Liver (tissue), 3 donors: ENCODE data around the gene NCLN.

Experiments
- HNF4G ChIP-seq: IDR thresholded peaks from 2 replicates; pipeline ENCODE4 v1.6.1; 2016; ENCODE audit warnings: antibody characterized with exemption
- RAD21 ChIP-seq, 2 donors: IDR thresholded peaks; 2 replicates each; pipeline ENCODE4 v1.6.1; 2016; ENCODE audit warnings: antibody characterized with exemption in 2 of 2, mild to moderate bottlenecking in 2 of 2
- TAF1 ChIP-seq: conservative IDR thresholded peaks from 2 replicates; pipeline ENCODE4 v1.6.1; 2016; ENCODE audit warnings: antibody characterized with exemption, mild to moderate bottlenecking
- TF ChIP-seq, protein P1 (sequence below): fragments of 150-350 bp; IDR thresholded peaks from 2 replicates; pipeline ENCODE4 v1.5.1; 2017; ENCODE audit warnings: improper control_type of control experiment, low read depth, low read length; ENCODE audit not compliant: missing input control
- TF ChIP-seq, protein P2 (sequence below): IDR thresholded peaks from 2 replicates; pipeline ENCODE4 v1.6.1; 2016; ENCODE audit warnings: antibody characterized with exemption
- TF ChIP-seq, protein P3 (sequence below): IDR thresholded peaks from 2 replicates; pipeline ENCODE4 v1.6.1; 2016; ENCODE audit warnings: antibody characterized with exemption
- TF ChIP-seq, protein P4 (sequence below): IDR thresholded peaks from 2 replicates; pipeline ENCODE4 v1.6.1; 2016; ENCODE audit warnings: antibody characterized with exemption
- TF ChIP-seq, protein P5 (sequence below): IDR thresholded peaks from 2 replicates; pipeline ENCODE4 v1.6.1; 2016; ENCODE audit warnings: antibody characterized with exemption, mild to moderate bottlenecking
- donor health status: healthy.
- donor health status: healthy.

DNA sequence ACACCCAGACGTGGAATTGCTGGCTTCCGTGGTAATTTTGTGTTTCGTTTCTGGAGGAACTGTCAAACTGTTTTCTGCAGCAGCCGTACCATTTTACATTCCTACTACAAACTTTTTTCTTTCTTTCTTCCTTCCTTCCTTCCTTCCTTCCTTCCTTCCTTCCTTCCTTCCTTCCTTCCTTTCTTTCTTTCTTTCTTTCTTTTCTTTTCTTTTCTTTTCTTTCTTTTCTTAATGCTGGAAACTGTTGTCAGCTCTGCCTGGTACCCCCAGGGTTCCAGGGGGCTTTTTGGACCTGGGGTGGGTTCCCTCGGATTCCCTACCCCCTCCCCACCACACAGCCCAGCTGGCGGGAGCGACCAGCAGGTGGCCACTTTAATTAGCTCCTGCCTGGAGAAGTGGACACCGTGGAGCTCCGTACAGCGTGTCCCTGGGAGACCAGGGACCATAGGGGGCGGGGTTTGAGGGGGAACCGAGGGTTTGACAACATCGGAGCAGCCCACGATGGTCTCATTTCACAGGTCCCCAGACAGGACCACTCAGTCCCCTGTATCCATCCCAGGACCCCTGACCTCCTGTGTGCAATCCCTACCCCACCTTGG is 63.1 kb downstream of the NCLN start:
- TF ChIP-seq HNF4G, result no peak
- TF ChIP-seq, protein P1, sequence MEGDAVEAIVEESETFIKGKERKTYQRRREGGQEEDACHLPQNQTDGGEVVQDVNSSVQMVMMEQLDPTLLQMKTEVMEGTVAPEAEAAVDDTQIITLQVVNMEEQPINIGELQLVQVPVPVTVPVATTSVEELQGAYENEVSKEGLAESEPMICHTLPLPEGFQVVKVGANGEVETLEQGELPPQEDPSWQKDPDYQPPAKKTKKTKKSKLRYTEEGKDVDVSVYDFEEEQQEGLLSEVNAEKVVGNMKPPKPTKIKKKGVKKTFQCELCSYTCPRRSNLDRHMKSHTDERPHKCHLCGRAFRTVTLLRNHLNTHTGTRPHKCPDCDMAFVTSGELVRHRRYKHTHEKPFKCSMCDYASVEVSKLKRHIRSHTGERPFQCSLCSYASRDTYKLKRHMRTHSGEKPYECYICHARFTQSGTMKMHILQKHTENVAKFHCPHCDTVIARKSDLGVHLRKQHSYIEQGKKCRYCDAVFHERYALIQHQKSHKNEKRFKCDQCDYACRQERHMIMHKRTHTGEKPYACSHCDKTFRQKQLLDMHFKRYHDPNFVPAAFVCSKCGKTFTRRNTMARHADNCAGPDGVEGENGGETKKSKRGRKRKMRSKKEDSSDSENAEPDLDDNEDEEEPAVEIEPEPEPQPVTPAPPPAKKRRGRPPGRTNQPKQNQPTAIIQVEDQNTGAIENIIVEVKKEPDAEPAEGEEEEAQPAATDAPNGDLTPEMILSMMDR, result no peak
- TF ChIP-seq, protein P2, sequence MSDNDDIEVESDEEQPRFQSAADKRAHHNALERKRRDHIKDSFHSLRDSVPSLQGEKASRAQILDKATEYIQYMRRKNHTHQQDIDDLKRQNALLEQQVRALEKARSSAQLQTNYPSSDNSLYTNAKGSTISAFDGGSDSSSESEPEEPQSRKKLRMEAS, result no peak
- TF ChIP-seq, protein P3, sequence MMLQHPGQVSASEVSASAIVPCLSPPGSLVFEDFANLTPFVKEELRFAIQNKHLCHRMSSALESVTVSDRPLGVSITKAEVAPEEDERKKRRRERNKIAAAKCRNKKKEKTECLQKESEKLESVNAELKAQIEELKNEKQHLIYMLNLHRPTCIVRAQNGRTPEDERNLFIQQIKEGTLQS, result no peak
- TF ChIP-seq, protein P4, sequence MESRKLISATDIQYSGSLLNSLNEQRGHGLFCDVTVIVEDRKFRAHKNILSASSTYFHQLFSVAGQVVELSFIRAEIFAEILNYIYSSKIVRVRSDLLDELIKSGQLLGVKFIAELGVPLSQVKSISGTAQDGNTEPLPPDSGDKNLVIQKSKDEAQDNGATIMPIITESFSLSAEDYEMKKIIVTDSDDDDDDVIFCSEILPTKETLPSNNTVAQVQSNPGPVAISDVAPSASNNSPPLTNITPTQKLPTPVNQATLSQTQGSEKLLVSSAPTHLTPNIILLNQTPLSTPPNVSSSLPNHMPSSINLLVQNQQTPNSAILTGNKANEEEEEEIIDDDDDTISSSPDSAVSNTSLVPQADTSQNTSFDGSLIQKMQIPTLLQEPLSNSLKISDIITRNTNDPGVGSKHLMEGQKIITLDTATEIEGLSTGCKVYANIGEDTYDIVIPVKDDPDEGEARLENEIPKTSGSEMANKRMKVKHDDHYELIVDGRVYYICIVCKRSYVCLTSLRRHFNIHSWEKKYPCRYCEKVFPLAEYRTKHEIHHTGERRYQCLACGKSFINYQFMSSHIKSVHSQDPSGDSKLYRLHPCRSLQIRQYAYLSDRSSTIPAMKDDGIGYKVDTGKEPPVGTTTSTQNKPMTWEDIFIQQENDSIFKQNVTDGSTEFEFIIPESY, result no peak
- TF ChIP-seq RAD21 (IDR thresholded peaks at IDR 0.05), result no peak
- TF ChIP-seq, protein P5, sequence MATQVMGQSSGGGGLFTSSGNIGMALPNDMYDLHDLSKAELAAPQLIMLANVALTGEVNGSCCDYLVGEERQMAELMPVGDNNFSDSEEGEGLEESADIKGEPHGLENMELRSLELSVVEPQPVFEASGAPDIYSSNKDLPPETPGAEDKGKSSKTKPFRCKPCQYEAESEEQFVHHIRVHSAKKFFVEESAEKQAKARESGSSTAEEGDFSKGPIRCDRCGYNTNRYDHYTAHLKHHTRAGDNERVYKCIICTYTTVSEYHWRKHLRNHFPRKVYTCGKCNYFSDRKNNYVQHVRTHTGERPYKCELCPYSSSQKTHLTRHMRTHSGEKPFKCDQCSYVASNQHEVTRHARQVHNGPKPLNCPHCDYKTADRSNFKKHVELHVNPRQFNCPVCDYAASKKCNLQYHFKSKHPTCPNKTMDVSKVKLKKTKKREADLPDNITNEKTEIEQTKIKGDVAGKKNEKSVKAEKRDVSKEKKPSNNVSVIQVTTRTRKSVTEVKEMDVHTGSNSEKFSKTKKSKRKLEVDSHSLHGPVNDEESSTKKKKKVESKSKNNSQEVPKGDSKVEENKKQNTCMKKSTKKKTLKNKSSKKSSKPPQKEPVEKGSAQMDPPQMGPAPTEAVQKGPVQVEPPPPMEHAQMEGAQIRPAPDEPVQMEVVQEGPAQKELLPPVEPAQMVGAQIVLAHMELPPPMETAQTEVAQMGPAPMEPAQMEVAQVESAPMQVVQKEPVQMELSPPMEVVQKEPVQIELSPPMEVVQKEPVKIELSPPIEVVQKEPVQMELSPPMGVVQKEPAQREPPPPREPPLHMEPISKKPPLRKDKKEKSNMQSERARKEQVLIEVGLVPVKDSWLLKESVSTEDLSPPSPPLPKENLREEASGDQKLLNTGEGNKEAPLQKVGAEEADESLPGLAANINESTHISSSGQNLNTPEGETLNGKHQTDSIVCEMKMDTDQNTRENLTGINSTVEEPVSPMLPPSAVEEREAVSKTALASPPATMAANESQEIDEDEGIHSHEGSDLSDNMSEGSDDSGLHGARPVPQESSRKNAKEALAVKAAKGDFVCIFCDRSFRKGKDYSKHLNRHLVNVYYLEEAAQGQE, result no peak
- TF ChIP-seq TAF1, result no peak
